Sciatic nerve (tissue), 2 donors: Measurements from ENCODE around the gene PPM1L. TPM values are rescaled to one million over a fixed set of nuclear protein-coding genes. Genes with fewer than 3 reads are reported as not detected.
"Not testable (repeated sequence)": the region's sequence is repeated elsewhere in the genome, so short reads cannot be mapped to it uniquely, and the experiment has no call there.

Experiments used
- ATAC-seq: fragments of 200-7000 bp; cut with Tn5 transposase; one replicate; pipeline ENCODE4 v1.9.1; 2020; ENCODE audit warnings: mild to moderate bottlenecking, moderate library complexity
- DNase-seq: peaks from one replicate; pipeline ENCODE4 v3.0.0-alpha.2; 2020; ENCODE audit warnings: low spot score
- intact Hi-C: fragments of 100-400 bp; cut with DNase I; formaldehyde crosslinking; loops from one replicate; pipeline ENCODE4 v1.14.2; 2022
- total RNA-seq: library from RNA; stranded (reverse); fragmentation: NEBNext Ultra II Directional; extraction: Animal tissue kit (Norgen Biotek cat#: 25700); gene quantifications from one replicate; pipeline ENCODE4 v1.2.1, GENCODE V29; 2021
- donor health status: DM: no; HTN: no; CAD: no.
- donor health status: DM: no; HTN: no; CAD: no.

The PPM1L gene
- total RNA-seq, 1 donor from 2014 or later = 10.0 TPM

GRCh38 chr3:160950542-160950941 lies 194.5 kb downstream of the PPM1L start:
- DNase-seq (no peak), ATAC-seq (no peak)
- intact Hi-C loops = no loop called here

DNA sequence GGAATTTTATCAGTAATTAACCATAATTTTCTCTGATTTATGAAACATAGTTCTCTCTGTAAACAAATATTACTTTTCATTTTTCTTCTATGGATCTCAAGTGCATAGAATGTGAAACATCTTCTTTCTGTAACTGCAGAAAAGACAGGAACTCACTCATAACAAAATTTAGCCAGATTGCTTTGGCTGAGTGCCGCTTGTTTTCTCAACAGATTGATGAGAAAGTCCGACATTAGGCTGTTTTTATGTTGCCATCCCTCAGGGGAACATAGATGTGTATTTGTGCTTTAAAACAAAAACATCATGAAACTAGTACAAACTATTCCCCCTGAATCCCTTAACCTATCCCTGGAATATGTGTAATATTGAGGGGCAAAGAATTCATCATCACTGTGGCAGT lies 194.9 kb downstream of the PPM1L start:
- ATAC-seq (no peak), DNase-seq (no peak)
- intact Hi-C loops = no loop called here

- intact Hi-C loops = no loop called here
- no peak for DNase-seq
- no peak for ATAC-seq
These were observed 195.8 kb downstream of the PPM1L start for GRCh38 chr3:160951642-160952487.

- DNase-seq (no peak), ATAC-seq (no peak)
- intact Hi-C loops = no loop called here
These were observed 197.7 kb downstream of the PPM1L start for GRCh38 chr3:160953686-160954085.

- DNase-seq = no peak
- intact Hi-C loops = no loop called here
- ATAC-seq = no peak
These were observed 200.8 kb downstream of the PPM1L start for GRCh38 chr3:160956785-160957184.

DNA sequence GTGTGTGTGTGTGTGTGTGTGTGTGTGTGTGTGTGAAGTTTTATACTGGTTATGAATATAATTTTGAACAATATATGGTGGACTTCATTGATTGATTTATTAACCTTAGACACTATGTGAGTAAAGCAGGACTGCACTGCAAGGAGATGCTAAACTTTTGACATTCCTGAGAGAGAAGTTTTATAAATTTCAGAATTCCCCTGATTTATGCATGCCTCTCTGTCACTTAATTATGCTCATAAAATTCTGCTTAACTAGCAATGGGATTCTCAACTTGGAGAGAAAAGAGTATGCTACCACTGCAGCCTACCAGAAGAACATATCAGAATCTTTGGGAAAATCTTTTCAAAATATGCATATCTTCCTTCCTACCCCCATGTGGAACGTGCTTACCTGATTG lies 204.5 kb downstream of the PPM1L start:
- intact Hi-C loops = no loop called here
- no peak for ATAC-seq
- DNase-seq = no peak

GRCh38 chr3:160963949-160964348 lies 207.9 kb downstream of the PPM1L start:
- ATAC-seq (no peak), DNase-seq (no peak)
- intact Hi-C loops = no loop called here

DNA sequence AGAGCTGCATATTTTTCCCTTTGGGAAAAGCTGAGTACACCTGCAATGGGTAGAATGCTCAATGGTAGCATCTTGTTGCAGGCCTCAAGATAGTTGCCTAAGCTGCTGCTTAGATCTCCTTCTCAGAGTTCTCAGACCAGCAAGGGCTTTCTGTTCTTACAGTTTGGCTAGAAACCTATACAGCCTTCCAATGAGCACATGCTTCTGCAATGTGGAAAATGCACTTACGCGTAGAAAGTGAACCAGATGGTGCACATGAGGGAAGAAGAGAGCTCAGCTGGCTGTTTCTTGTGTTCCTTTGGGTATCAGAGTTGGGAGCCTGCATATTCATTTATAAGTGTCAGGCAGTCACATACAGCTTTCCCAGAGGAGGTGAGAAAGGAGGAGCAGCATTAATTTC lies 212.7 kb downstream of the PPM1L start:
- ATAC-seq (no peak), DNase-seq (no peak)
- intact Hi-C loops = no loop called here

DNA sequence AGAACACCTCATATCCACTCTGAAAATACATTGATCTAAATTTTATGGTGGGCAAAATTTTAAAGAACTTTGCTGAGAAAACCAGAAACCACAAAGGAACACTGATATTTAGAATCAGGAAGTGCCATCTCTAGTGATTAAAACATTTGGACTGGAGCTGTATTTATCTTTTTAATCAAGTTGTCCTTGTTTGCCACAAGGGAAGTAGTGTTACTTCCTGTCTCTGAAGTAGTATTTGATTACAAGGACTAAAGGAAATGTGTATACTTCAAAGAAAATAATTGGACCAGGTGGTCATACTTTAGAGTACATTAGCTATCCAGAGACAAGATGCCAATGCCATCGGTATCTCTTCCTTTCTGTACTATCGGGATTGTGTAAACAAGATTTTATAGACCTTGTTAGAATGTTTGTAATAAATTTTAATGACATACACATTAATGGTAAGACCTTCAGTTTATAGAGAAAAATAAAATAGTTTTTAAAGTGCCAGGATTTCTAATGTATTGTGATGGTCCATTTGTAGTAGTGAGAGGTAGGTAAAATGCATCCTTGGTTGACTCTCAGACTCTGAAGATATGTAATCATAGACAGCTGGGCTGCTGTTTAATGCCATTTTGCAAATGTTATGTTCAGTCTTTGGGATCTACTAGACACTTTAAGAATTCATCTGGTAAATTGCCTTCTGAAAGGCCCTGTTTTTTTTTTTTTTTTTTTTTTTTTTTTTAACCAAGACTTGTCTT lies 217.2 kb downstream of the PPM1L start:
- ATAC-seq (no peak), DNase-seq (no peak)
- intact Hi-C loops = no loop called here

DNA sequence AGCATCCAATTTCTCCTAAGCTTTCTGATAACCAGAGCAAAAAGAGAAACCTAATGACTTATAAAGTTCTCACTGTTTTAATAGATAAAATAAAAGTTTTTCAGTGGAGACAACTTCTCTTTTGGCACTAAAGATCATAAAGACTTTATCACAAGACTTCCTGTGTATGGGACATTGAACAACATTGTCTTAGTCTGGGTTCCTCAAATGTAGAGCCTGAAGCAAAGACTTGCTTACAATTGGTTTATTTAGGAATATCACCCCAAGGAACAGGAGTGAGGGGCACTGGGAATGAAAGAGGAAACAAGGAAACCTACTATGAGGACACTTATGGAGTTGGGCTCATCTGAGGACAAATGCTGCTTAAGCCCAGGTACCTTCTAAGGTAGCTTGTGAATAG lies 221.7 kb downstream of the PPM1L start:
- ATAC-seq = peak; percentile 42
- intact Hi-C loops = no loop called here
- no peak for DNase-seq

DNA sequence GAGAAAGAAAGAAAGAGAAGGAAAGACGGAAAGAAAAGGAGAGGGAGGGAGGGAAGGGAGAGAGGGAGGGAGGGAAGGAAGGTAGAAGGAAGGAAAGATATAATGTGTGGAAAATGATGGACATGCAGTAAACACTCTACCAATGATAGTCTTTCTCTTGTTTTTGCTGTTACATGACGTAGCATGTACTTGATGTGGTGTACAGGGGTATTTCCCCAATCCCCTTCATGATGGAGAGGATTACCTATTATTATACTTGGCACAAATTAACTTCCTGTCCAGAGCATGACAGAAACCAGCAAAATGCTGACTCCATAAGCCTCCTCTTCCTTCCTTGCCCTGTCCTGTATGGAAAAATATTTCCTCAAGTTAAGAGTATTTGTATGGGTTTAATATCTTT lies 224.7 kb downstream of the PPM1L start:
- intact Hi-C loops = no loop called here
- ATAC-seq = peak; percentile 74
- no peak for DNase-seq

DNA sequence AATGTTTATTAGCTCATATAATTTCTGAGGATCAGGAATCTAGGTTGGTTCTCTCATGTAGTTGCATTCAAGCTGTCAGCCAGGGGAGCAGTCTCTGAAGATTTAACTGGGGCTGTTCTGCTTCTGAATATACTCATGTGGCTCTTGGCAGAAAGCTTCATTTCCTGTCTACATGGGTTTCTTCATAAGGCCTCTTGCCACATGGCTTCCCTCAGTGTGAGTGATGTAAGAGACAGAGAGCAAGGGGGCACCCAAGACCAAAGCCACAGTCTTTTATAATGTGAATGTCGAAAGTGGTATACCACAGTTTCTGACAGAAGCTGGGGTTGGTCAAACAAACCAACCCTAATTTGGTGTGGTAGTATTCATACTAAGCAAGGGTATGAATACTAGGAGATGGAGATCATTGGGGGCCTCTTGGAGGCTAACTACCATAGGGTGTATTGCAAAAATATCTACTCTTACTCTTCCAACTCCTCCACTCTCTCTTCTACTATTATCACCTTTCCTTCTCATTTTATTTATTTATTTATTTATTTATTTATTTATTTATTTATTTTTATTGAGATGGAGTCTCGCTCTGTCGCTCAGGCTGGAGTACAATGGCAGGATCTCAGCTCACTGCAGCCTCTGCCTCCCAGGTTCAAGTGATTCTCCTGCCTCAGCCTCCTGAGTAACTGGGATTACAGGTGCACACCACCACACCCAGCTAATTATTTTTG lies 225.3 kb downstream of the PPM1L start:
- intact Hi-C loops = no loop called here
- ATAC-seq (peak; percentile 87), DNase-seq (no peak)

GRCh38 chr3:160982491-160982890 lies 226.5 kb downstream of the PPM1L start:
- no peak for DNase-seq
- intact Hi-C loops = no loop called here
- ATAC-seq = no peak

DNA sequence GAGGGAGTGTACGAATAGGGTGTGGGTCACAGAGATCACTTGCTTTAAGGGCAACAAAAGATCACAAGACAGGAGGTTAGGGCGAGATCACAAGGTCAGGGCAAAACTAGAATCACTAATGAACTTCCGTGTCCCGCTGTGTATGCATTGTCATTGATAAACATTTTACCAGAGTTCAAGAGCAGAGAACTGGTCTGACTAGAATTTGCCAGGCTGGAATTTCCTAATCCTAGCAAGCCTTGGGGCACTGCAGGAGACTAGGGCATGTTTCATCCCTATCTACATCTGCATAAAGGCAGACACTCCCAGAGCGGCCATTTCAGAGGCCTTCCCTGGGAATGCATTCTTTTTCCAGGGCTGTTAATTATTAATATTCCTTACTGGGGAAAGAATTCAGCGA lies 227.9 kb downstream of the PPM1L start:
- DNase-seq, intact Hi-C loops, ATAC-seq: not testable (repeated sequence)

DNA sequence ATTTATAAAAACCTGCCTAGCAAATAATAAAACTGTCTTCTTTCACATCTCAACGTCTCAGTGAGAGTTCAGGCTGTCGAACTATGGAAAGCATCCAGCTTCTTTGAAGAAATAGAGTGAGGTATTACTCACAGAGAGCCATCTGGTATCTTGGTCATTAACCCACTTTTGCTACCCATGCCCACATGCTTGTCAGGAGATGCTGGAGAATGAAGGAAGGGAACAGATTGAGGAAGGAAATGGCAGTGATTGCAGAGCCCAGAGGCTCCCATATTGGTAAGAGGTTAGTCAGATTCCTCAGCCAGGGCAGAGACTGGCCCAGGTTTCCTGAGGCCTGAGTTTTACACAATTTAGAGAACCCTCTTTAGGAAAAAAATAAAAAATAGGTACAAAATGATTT lies 230.0 kb downstream of the PPM1L start:
- intact Hi-C loops = no loop called here
- DNase-seq = no peak
- no peak for ATAC-seq

DNA sequence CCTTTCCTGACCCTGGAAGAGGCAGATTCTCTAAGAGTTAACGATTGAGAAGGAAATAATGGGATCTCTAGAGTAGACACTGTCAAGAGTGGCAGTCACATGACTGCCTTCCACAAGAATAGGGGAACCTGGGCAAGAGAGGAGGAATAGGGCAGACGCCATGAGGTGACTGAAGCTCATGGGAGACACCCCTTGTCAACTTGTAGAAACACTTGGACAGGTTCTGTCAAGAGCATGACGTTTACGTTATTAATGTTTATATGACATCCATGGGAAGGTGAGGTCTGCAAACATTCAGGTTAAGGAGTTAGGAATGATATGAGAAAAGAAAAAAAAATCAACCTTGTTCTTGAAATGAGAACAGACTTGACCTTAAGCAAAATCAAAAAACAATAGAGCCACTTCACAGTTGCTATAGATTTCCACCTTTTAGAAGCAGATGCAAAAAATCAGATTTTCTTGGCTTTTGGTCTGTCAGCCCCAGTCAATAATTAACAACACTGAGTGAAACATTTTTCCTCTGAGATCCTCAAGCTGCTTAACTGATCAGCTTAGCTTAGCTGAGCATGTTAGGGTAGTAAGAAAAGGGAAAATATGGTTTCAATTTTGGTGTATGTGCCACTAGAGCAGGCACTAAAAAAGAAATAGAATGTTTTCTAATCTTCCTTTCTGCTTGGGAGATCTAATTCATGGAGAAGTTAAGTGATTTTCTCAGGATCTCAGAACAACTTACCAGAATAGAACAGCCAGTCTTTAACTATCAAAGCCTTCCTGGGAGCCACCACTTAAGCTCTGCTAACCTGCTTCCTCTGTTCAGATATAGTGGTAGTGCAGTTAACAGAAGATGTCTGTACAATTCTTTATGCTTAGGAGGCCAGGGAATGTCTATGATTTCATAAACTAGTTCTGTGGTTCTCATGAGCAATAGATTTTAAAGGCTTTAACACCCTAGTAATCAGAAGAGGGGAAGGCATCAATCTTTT lies 232.2 kb downstream of the PPM1L start:
- DNase-seq (no peak), ATAC-seq (no peak)
- intact Hi-C loops = no loop called here

DNA sequence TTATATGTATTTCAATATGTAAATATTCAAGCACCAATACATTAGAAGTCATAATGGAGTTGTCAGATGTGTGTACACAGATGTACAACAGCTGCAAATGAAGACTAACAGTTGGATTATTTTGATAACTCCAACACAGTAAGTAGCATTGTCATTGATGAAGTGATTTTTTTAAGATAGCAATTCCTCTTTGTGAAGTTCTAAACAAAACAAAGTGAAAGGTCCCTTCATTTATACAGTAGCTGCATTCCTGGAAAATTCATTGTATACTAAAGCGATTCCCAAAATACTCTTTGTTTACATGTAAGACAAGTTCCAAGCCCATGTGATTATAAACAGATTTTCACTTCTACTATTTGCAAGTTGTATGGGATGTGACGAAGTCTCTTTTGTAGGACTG lies 234.4 kb downstream of the PPM1L start:
- DNase-seq (no peak), ATAC-seq (no peak)
- intact Hi-C loops = no loop called here

GRCh38 chr3:160992712-160993111 lies 236.7 kb downstream of the PPM1L start:
- ATAC-seq (no peak), DNase-seq (no peak)
- intact Hi-C loops = no loop called here

DNA sequence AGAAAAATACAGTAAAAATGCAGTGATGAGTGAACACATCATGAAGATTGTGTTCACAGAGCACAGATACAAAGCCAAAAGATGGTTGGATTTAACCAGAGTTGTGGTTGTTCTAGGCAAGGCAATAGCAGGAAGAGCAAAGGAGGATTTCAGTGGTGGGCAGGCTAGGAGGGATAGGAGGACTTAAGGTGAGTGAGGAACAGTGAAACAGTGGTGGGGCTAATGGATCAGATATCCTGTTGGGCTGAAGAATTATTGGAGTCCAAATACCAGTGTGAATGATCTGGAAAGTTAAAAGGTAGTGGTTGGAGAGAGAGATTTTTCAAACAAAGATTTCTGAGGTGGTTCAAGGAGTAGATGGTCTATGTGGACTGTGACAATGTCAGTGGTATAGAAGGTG lies 240.8 kb downstream of the PPM1L start:
- DNase-seq = no peak
- intact Hi-C loops = no loop called here
- no peak for ATAC-seq
